Keratinocyte (primary cell): ENCODE measurements around the gene TALDO1. TPM values are rescaled to one million over a fixed set of nuclear protein-coding genes. Genes with fewer than 3 reads are reported as not detected.

Experiments
- DNase-seq: peaks from one replicate; pipeline ENCODE4 v3.0.0-alpha.2; 2011; ENCODE audit warnings: low read depth, missing footprints, low spot score
- FAIRE-seq: peaks from 2 replicates; lab custom pipeline; 2011; peaks lifted over from hg19 to GRCh38; lab: Jason Lieb, UNC
- H2AFZ ChIP-seq: 2 replicates; pipeline ENCODE4 v1.6.0; 2012; ENCODE audit warnings: low read length, control low read depth, inconsistent platforms; ENCODE audit not compliant: control insufficient read depth
- H3K27ac ChIP-seq: 2 replicates; pipeline ENCODE4 v1.5.1; 2011; ENCODE audit warnings: low read length; ENCODE audit not compliant: control insufficient read depth, insufficient read depth
- H3K27me3 ChIP-seq: 3 replicates; pipeline ENCODE4 v1.6.0; 2011; ENCODE audit warnings: low read length; ENCODE audit not compliant: control insufficient read depth, insufficient read depth; ENCODE audit errors: extremely low read depth
- H3K36me3 ChIP-seq, 2 experiments: 2 replicates in 1 of 2; 3 replicates in 1 of 2; pipeline ENCODE4 v1.5.1; 2011; ENCODE audit warnings: low read length in 2 of 2, mild to moderate bottlenecking in 1 of 2; ENCODE audit not compliant: control insufficient read depth in 2 of 2, insufficient read depth in 2 of 2; ENCODE audit errors: extremely low read depth in 1 of 2
- H3K4me1 ChIP-seq: 3 replicates; pipeline ENCODE4 v1.5.1; 2011; ENCODE audit warnings: low read length; ENCODE audit not compliant: control insufficient read depth, insufficient read depth; ENCODE audit errors: extremely low read depth
- H3K4me2 ChIP-seq: 3 replicates; pipeline ENCODE4 v1.6.0; 2011; ENCODE audit warnings: low read depth, low read length; ENCODE audit not compliant: control insufficient read depth, insufficient read depth; ENCODE audit errors: extremely low read depth
- H3K4me3 ChIP-seq, 3 experiments: fragments of 200-600 bp in 1 of 3; sonication (generic) in 1 of 3; 2 replicates in 2 of 3; 3 replicates in 1 of 3; pipeline ENCODE4 v1.5.1; 2011 to 2016; ENCODE audit warnings: low read length in 3 of 3, mild to moderate bottlenecking in 3 of 3, control low read depth in 2 of 3, inconsistent platforms in 1 of 3, low read depth in 1 of 3, mixed read lengths in 1 of 3, mixed run types in 1 of 3, moderate library complexity in 1 of 3; ENCODE audit not compliant: control insufficient read depth in 2 of 3, insufficient read depth in 2 of 3; ENCODE audit errors: extremely low read depth in 1 of 3
- H3K79me2 ChIP-seq: 2 replicates; pipeline ENCODE4 v1.6.0; 2012; ENCODE audit warnings: low read length; ENCODE audit not compliant: control insufficient read depth, insufficient read depth
- H3K9ac ChIP-seq: 3 replicates; pipeline ENCODE4 v1.6.0; 2011; ENCODE audit warnings: low read length; ENCODE audit not compliant: control insufficient read depth, insufficient read depth; ENCODE audit errors: extremely low read depth
- H3K9me1 ChIP-seq: 3 replicates; pipeline ENCODE4 v1.6.0; 2011; ENCODE audit warnings: low read length; ENCODE audit not compliant: control insufficient read depth, insufficient read depth; ENCODE audit errors: extremely low read depth
- H3K9me3 ChIP-seq: 2 replicates; pipeline ENCODE4 v1.5.1; 2012; ENCODE audit warnings: low read depth, low read length; ENCODE audit not compliant: control insufficient read depth
- H4K20me1 ChIP-seq: 3 replicates; pipeline ENCODE4 v1.6.0; 2011; ENCODE audit warnings: low read length; ENCODE audit not compliant: control insufficient read depth, insufficient read depth; ENCODE audit errors: extremely low read depth
- EZH2 ChIP-seq: IDR thresholded peaks from one replicate; pipeline ENCODE4 v1.6.1; 2012; ENCODE audit warnings: inconsistent platforms, mild to moderate bottlenecking, low read length, moderate library complexity
- dilution Hi-C: fragments of 300-500 bp; cut with MboI; formaldehyde crosslinking; loops from one replicate; pipeline ENCODE4 v1.7.0; 2020; ENCODE audit warnings: low sequenced_read_pairs; ENCODE audit not compliant: extremely low pct_ligation_motif_present
- polyA plus RNA-seq, 5 experiments: library from polyadenylated mRNA; depleted of rRNA in 3 of 5; stranded (reverse) in 3 of 5; stranded (forward) in 1 of 5; unstranded in 1 of 5; fragments of >200 nt; gene quantifications; 1 replicate in 1 of 5; 2 replicates in 3 of 5; 3 replicates in 1 of 5; pipeline versions ENCODE4 v1.2.1 to v1.2.3, GENCODE V29; 2011 to 2012; ENCODE audit warnings: missing spikeins in 2 of 5, low read depth in 1 of 5, low replicate concordance in 1 of 5
- TF ChIP-seq, protein P1 (sequence below), 3 experiments: IDR thresholded peaks in 1 of 3; conservative IDR thresholded peaks in 1 of 3; optimal IDR thresholded peaks in 1 of 3; 2 replicates in 2 of 3; 3 replicates in 1 of 3; pipeline versions ENCODE3 to v1.5.1; 2011; ENCODE audit warnings: low read length in 3 of 3, mild to moderate bottlenecking in 3 of 3, moderate library complexity in 2 of 3, control low read depth in 1 of 3, inconsistent platforms in 1 of 3; ENCODE audit not compliant: insufficient read depth in 2 of 3; ENCODE audit errors: extremely low read depth in 1 of 3

TALDO1 gene
- polyA plus RNA-seq, 1 donor (not counting 4 experiments of a cell fraction or from before 2014, with no cell fraction given) = 162 TPM

GRCh38 chr11:766106-766935 lies 19.1 kb downstream of the TALDO1 start:
- Histone ChIP-seq H3K4me1 (peaks cover 19% of the 10 kb centered on the region), H3K79me2 (peaks cover 10% of the 10 kb centered on the region), H3K9ac (no peak overlapping the region), H3K27ac (no peak overlapping the region), H4K20me1 (peaks cover 15% of the 10 kb centered on the region), H3K9me3 (no peaks in the 10 kb centered on the region), H3K27me3 (no peaks in the 10 kb centered on the region), H2AFZ (no peak overlapping the region), H3K36me3 (peaks cover 43 to 49% of the 10 kb centered on the region in 2 experiments), H3K4me2 (no peak overlapping the region), H3K9me1 (peaks cover 3% of the 10 kb centered on the region), H3K4me3 (no peak overlapping the region)
- FAIRE-seq = no peak
- TF ChIP-seq, protein P1, sequence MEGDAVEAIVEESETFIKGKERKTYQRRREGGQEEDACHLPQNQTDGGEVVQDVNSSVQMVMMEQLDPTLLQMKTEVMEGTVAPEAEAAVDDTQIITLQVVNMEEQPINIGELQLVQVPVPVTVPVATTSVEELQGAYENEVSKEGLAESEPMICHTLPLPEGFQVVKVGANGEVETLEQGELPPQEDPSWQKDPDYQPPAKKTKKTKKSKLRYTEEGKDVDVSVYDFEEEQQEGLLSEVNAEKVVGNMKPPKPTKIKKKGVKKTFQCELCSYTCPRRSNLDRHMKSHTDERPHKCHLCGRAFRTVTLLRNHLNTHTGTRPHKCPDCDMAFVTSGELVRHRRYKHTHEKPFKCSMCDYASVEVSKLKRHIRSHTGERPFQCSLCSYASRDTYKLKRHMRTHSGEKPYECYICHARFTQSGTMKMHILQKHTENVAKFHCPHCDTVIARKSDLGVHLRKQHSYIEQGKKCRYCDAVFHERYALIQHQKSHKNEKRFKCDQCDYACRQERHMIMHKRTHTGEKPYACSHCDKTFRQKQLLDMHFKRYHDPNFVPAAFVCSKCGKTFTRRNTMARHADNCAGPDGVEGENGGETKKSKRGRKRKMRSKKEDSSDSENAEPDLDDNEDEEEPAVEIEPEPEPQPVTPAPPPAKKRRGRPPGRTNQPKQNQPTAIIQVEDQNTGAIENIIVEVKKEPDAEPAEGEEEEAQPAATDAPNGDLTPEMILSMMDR (optimal IDR thresholded peaks at IDR 0.05 in 1 of 3, IDR thresholded peaks at IDR 0.05 in 1 of 3, conservative IDR thresholded peaks at IDR 0.05 in 1 of 3; ENCODE audit: extremely low read depth in 1 of 3, insufficient read depth in 2 of 3, low read length in 3 of 3) = no peak
- no peak for TF ChIP-seq EZH2
- dilution Hi-C loops = no loop called here
- no peak for DNase-seq

DNA sequence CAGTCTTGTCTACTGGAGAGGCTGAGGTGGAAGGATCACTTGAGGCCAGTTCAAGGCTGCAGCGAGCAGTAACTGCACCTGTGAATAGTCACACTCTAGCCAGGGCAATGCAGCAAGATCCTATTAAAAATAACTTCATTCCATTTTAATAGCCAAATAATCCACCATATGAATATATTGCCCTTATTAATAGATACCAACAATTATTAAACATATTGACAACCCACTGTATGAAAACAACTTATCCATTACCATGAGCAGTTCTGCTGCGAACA lies 19.6 kb downstream of the TALDO1 start:
- DNase-seq = no peak
- TF ChIP-seq EZH2 = no peak
- TF ChIP-seq, protein P1 (optimal IDR thresholded peaks at IDR 0.05 in 1 of 3, IDR thresholded peaks at IDR 0.05 in 1 of 3, conservative IDR thresholded peaks at IDR 0.05 in 1 of 3; ENCODE audit: extremely low read depth in 1 of 3, insufficient read depth in 2 of 3, low read length in 3 of 3) = no peak
- Histone ChIP-seq H2AFZ (no peak overlapping the region), H3K79me2 (peaks cover 15% of the 10 kb centered on the region), H3K27me3 (no peaks in the 10 kb centered on the region), H3K9me3 (no peaks in the 10 kb centered on the region), H3K4me2 (no peak overlapping the region), H3K36me3 (peaks cover 44 to 53% of the 10 kb centered on the region in 2 experiments), H3K4me1 (peaks cover 19% of the 10 kb centered on the region), H3K9me1 (peaks cover 3% of the 10 kb centered on the region), H3K4me3 (no peak overlapping the region), H4K20me1 (peaks cover 15% of the 10 kb centered on the region), H3K9ac (no peak overlapping the region), H3K27ac (no peak overlapping the region)
- FAIRE-seq = no peak
- dilution Hi-C loops = no loop called here
